ENCODE measurements around the gene P2RY2.

DNA sequence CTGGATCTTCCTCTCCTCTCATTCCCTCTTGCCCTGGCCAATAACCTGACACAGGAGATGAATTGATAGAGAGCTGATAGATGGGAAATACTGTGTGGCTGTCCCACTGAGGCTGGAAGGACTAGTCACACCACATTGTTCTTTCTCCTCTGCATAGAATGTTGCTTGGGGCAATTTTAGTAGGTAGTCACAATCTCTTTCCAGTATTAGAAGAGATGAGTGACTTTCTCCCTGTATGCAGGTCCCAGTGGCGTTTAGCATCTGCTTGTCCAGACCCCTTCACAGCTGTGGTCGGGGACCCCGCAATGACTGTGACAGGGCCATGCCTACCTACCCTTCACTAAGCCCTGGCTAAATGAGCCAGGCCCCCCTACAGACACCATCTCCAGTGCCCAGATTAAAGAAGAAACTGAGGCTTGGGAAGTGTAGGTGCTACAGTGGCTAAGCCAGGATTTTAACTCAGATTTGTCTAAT, 24.0 kb upstream of the P2RY2 start:
- TF ChIP-seq, protein P1, sequence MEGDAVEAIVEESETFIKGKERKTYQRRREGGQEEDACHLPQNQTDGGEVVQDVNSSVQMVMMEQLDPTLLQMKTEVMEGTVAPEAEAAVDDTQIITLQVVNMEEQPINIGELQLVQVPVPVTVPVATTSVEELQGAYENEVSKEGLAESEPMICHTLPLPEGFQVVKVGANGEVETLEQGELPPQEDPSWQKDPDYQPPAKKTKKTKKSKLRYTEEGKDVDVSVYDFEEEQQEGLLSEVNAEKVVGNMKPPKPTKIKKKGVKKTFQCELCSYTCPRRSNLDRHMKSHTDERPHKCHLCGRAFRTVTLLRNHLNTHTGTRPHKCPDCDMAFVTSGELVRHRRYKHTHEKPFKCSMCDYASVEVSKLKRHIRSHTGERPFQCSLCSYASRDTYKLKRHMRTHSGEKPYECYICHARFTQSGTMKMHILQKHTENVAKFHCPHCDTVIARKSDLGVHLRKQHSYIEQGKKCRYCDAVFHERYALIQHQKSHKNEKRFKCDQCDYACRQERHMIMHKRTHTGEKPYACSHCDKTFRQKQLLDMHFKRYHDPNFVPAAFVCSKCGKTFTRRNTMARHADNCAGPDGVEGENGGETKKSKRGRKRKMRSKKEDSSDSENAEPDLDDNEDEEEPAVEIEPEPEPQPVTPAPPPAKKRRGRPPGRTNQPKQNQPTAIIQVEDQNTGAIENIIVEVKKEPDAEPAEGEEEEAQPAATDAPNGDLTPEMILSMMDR (conservative IDR thresholded peaks at IDR 0.05; ENCODE audit: low read length) = no peak
- TF ChIP-seq EZH2phosphoT487 (IDR thresholded peaks at IDR 0.05; ENCODE audit: borderline replicate concordance, low read depth, low read length) = no peak

Measured in OCI-LY7 (cell line).